ENCODE data around the gene TMEM236.

TMEM236 gene

GRCh38 chr10:17833656-17834055, 81.7 kb downstream of the TMEM236 start:
- DNase-seq = no peak

DNA sequence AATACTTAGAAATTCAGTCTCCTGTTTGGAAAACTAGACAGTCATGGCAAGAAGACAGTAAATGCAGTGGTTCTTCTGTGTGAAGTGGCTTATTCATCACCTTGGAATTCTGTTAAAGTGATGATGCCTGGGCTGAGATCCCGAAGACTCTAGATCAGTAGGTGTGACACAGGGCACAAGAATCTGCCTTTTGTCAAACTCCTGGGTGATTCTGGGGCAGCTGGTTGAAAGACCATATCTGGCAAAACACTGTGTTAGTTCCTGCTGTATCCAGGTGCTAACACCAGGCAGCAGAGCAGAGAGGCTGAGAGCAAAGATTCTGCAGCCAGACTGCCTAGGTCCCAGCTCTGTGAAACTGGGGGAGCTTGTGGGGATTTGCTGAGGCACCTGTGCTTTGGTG, 83.7 kb downstream of the TMEM236 start:
- no peak for DNase-seq

- DNase-seq = no peak
Measured at GRCh38 chr10:17836942-17837341, 84.9 kb downstream of the TMEM236 start.

DNA sequence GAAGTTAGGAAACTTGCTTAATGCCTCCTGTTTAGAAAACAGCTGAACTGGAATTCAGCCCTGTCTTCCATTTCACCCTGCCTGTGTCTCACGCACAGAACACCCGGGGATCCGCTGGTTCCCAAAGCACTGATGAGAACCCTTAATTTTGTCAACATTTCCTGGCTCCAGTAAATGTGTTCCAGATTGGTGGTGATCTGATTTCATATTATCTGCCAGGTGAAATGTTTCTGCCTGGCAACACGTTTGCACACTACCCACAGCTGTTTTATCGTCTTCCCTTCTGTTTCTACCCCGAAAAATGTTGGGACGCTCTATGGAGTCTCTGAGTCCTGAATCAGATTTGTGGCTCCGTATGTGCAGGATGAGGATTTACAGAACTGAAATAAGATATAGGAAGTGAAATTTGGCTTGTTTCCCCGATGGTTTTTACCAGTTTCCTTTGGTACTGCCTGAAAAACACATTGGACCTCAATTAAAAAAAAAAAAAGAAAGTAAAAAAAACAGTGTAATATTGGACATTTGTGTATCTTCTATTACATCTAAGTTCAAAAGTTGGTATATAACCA, 86.2 kb downstream of the TMEM236 start:
- DNase-seq = no peak

- DNase-seq = no peak
Measured at GRCh38 chr10:17841050-17841449, 89.0 kb downstream of the TMEM236 start.

DNA sequence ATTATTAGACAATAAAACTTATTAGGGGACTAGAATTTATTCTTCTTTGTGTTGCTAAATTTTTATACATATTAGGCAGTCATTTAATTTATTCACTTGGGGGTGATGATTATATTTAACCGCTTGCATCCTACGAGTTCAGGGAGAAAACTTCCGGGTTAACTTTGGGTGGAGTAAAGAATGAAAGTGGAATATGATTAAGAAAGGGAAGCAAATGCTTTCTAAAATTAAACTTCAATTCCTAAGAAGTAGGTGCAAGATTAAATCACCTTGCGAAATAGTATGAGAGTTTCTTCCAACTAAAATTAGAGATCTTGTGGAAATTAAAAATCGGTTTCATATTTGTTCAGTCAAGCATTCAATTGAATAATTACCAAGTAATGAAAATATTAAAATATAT, 90.6 kb downstream of the TMEM236 start:
- DNase-seq = no peak

DNA sequence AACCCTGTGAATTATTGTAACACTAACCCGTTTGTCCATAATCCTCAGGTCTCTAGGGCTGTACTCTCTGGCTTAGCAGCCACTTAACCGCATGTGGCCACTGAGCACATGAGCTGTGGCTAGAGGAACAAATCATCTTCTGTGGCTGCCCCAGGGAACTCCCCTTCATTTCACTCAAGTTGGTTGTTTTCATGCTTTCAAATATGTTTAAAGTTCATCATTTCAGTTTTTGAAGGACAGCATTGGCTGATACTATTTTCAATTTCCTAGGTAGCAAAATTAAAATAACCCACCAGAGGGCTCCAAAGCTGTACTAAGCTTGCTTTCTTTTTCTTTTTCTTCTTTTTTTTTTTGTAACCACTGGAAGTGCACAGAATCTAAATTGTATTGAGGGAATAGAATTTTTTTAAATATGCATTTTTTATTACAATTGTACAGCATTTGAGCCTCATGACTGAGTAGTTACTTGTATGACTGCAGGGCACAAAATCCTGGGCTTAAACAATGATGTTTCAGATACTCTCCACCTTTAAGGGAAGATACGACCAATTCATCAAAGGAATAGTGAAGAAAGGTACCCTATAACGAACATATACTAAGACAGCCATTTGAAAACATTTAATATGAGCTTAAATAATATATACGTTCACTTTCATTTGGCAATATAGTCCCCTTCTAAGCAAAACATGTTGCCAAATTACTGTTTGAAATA, 95.7 kb downstream of the TMEM236 start:
- no peak for DNase-seq

DNA sequence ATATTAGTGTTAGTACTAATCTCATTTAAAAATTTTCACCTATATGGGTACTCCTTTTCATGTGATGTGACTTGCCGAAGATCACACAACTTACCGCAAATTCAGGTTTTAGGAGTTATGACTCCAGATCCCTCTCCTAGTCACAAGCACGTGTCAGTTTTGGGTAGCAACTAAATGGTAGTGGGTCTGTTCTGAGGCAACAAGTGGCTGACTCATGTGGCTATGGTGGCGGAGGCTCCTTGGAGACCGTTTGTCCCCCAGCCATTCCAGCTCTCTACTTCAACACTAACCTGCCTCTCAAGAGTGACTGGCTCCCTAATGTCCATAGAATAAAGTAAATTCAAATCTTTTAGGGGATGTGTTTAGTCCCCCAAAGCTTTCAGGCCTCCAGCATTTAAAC, 96.6 kb downstream of the TMEM236 start:
- DNase-seq = no peak
